ENCODE measurements around the gene RALGPS1.

RALGPS1 gene

DNA sequence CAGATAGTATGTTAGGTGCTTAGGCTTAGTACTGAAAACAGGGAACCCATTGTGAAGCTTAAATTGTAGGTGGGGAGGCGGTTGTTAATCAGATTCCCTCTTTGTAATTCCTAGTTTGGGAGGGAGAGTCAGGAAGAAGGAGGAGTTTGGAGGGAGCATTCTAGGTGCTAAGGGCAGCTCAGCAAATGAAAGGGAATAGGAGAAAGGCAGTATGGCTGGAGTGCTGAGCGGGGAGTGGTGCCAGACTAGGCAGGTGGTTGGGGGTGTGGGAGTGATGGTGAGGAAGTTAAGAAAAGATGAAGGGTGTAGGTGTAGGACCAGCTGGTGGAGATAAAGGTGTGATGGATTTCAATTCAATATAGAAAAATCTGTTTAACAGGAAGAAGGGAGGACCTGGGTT lies 338.9 kb downstream of the RALGPS1 start (continued):
- TF ChIP-seq, protein P1, sequence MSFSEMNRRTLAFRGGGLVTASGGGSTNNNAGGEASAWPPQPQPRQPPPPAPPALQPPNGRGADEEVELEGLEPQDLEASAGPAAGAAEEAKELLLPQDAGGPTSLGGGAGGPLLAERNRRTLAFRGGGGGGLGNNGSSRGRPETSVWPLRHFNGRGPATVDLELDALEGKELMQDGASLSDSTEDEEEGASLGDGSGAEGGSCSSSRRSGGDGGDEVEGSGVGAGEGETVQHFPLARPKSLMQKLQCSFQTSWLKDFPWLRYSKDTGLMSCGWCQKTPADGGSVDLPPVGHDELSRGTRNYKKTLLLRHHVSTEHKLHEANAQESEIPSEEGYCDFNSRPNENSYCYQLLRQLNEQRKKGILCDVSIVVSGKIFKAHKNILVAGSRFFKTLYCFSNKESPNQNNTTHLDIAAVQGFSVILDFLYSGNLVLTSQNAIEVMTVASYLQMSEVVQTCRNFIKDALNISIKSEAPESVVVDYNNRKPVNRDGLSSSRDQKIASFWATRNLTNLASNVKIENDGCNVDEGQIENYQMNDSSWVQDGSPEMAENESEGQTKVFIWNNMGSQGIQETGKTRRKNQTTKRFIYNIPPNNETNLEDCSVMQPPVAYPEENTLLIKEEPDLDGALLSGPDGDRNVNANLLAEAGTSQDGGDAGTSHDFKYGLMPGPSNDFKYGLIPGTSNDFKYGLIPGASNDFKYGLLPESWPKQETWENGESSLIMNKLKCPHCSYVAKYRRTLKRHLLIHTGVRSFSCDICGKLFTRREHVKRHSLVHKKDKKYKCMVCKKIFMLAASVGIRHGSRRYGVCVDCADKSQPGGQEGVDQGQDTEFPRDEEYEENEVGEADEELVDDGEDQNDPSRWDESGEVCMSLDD (tag by site-specific recombination; IDR thresholded peaks at IDR 0.05) = no peak
- TF ChIP-seq EGR2 (tag by site-specific recombination; IDR thresholded peaks at IDR 0.05; ENCODE audit: low read depth) = peak; percentile 85

DNA sequence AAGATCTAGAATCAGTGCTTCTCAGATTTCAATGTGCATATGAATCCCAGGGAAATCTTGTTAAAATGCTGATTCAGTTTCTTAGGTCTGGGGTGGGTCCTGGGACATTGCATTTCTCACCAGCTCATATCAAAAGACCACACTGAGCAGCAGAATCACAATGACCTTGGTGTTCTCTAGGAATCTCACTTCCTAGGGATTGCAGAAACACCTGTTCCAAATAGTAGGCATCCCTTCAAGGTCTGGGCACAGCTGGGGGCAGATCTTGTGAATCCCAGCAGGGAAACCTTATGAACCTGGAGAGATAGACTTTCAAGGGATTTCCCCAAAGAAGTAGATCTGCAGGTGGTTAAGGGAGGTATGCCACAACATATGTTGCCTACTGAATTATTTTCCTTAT lies 341.1 kb downstream of the RALGPS1 start:
- Histone ChIP-seq H3K27ac (ENCODE audit: extremely low read depth, low read depth, low read length) (no peak overlapping the region), H3K36me3 (ENCODE audit: control insufficient read depth in 2 of 2, insufficient read depth in 1 of 2, low read length in 2 of 2) (no peaks in the 10 kb centered on the region), H3K4me1 (ENCODE audit: control insufficient read depth, insufficient read depth, low read length) (no peaks in the 10 kb centered on the region), H3K9me3 (ENCODE audit: control insufficient read depth, insufficient read depth, low read depth, low read length) (no peaks in the 10 kb centered on the region), H3K4me3 (ENCODE audit: low read depth, low read length) (no peak overlapping the region)
- ChIA-PET POLR2A (no interaction called here), CTCF (no interaction called here)
- TF ChIP-seq, protein P2, sequence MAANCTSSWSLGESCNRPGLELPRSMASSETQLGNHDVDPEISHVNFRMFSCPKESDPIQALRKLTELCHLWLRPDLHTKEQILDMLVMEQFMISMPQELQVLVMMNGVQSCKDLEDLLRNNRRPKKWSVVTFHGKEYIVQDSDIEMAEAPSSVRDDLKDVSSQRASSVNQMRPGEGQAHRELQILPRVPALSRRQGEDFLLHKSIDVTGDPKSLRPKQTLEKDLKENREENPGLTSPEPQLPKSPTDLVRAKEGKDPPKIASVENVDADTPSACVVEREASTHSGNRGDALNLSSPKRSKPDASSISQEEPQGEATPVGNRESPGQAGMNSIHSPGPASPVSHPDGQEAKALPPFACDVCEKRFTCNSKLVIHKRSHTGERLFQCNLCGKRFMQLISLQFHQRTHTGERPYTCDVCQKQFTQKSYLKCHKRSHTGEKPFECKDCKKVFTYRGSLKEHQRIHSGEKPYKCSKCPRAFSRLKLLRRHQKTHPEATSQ (tag by site-specific recombination; IDR thresholded peaks at IDR 0.05) = no peak
- TF ChIP-seq, protein P3, sequence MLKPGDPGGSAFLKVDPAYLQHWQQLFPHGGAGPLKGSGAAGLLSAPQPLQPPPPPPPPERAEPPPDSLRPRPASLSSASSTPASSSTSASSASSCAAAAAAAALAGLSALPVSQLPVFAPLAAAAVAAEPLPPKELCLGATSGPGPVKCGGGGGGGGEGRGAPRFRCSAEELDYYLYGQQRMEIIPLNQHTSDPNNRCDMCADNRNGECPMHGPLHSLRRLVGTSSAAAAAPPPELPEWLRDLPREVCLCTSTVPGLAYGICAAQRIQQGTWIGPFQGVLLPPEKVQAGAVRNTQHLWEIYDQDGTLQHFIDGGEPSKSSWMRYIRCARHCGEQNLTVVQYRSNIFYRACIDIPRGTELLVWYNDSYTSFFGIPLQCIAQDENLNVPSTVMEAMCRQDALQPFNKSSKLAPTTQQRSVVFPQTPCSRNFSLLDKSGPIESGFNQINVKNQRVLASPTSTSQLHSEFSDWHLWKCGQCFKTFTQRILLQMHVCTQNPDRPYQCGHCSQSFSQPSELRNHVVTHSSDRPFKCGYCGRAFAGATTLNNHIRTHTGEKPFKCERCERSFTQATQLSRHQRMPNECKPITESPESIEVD (tag by site-specific recombination; IDR thresholded peaks at IDR 0.05) = no peak
- TF ChIP-seq ZNF311 (tag by site-specific recombination; IDR thresholded peaks at IDR 0.05; ENCODE audit: borderline replicate concordance) (no peak), ZNF146 (tag by site-specific recombination; IDR thresholded peaks at IDR 0.05) (no peak), ZNF660 (tag by site-specific recombination; IDR thresholded peaks at IDR 0.05) (no peak), ZNF585B (tag by site-specific recombination; IDR thresholded peaks at IDR 0.05) (no peak), TRIM28 (IDR thresholded peaks at IDR 0.05; ENCODE audit: borderline replicate concordance, low read length) (no peak), GLI4 (tag by site-specific recombination; IDR thresholded peaks at IDR 0.05) (no peak), ZNF140 (tag by site-specific recombination; IDR thresholded peaks at IDR 0.05) (no peak), ZNF274 (IDR thresholded peaks at IDR 0.05; ENCODE audit: low read length) (no peak), ZNF274 (tag by site-specific recombination; IDR thresholded peaks at IDR 0.05; ENCODE audit: borderline replicate concordance) (no peak), ZNF10 (tag by site-specific recombination; IDR thresholded peaks at IDR 0.05) (no peak), ZNF394 (tag by site-specific recombination; IDR thresholded peaks at IDR 0.05; ENCODE audit: borderline replicate concordance) (no peak), HOXC10 (CRISPR knock-in tag; IDR thresholded peaks at IDR 0.05) (no peak), ZNF521 (tag by site-specific recombination; IDR thresholded peaks at IDR 0.05) (no peak), ZNF501 (tag by site-specific recombination; IDR thresholded peaks at IDR 0.05) (no peak)
- TF ChIP-seq, protein P4, sequence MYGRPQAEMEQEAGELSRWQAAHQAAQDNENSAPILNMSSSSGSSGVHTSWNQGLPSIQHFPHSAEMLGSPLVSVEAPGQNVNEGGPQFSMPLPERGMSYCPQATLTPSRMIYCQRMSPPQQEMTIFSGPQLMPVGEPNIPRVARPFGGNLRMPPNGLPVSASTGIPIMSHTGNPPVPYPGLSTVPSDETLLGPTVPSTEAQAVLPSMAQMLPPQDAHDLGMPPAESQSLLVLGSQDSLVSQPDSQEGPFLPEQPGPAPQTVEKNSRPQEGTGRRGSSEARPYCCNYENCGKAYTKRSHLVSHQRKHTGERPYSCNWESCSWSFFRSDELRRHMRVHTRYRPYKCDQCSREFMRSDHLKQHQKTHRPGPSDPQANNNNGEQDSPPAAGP (tag by site-specific recombination; IDR thresholded peaks at IDR 0.05) = no peak
- TF ChIP-seq, protein P5, sequence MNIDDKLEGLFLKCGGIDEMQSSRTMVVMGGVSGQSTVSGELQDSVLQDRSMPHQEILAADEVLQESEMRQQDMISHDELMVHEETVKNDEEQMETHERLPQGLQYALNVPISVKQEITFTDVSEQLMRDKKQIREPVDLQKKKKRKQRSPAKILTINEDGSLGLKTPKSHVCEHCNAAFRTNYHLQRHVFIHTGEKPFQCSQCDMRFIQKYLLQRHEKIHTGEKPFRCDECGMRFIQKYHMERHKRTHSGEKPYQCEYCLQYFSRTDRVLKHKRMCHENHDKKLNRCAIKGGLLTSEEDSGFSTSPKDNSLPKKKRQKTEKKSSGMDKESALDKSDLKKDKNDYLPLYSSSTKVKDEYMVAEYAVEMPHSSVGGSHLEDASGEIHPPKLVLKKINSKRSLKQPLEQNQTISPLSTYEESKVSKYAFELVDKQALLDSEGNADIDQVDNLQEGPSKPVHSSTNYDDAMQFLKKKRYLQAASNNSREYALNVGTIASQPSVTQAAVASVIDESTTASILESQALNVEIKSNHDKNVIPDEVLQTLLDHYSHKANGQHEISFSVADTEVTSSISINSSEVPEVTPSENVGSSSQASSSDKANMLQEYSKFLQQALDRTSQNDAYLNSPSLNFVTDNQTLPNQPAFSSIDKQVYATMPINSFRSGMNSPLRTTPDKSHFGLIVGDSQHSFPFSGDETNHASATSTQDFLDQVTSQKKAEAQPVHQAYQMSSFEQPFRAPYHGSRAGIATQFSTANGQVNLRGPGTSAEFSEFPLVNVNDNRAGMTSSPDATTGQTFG (tag by site-specific recombination; IDR thresholded peaks at IDR 0.05; ENCODE audit: borderline replicate concordance) = no peak
